Hepatocyte (in vitro differentiated cells): ENCODE measurements around the gene ANKS4B. TPM values are rescaled to one million over a fixed set of nuclear protein-coding genes. Genes with fewer than 3 reads are reported as not detected.

ENCODE experiments used
- DNase-seq: peaks from one replicate; pipeline ENCODE4 v3.0.0-alpha.2; 2016; ENCODE audit warnings: low spot score
- H2AFZ ChIP-seq: fragments of 200-600 bp; sonication (generic); 2 replicates; pipeline ENCODE4 v1.6.0; 2016; ENCODE audit warnings: antibody characterized with exemption, mild to moderate bottlenecking
- H3K27ac ChIP-seq: fragments of 200-600 bp; sonication (generic); 2 replicates; pipeline ENCODE4 v1.5.1; 2016; ENCODE audit warnings: mild to moderate bottlenecking
- H3K27me3 ChIP-seq: fragments of 200-600 bp; sonication (generic); 2 replicates; pipeline ENCODE4 v1.6.1; 2016
- H3K36me3 ChIP-seq: fragments of 200-600 bp; sonication (generic); replicated peaks from 2 replicates; pipeline ENCODE4 v1.5.1; 2016; ENCODE audit warnings: low read depth; ENCODE audit not compliant: insufficient read depth
- H3K4me1 ChIP-seq: fragments of 200-600 bp; sonication (generic); 2 replicates; pipeline ENCODE4 v1.5.1; 2016; ENCODE audit warnings: mild to moderate bottlenecking, moderate library complexity; ENCODE audit not compliant: insufficient read depth
- H3K4me2 ChIP-seq: fragments of 200-600 bp; sonication (generic); 2 replicates; pipeline ENCODE4 v1.6.0; 2016
- H3K4me3 ChIP-seq: fragments of 200-600 bp; sonication (generic); 2 replicates; pipeline ENCODE4 v1.5.1; 2016; ENCODE audit warnings: mild to moderate bottlenecking
- H3K79me2 ChIP-seq: fragments of 200-600 bp; sonication (generic); 2 replicates; pipeline ENCODE4 v1.6.0; 2017; ENCODE audit warnings: mild to moderate bottlenecking
- H3K9me2 ChIP-seq: fragments of 200-600 bp; sonication (generic); replicated peaks from 2 replicates; pipeline ENCODE4 v1.6.0; 2017; ENCODE audit warnings: mild to moderate bottlenecking; ENCODE audit not compliant: insufficient read depth
- H3K9me3 ChIP-seq: fragments of 200-600 bp; sonication (generic); 2 replicates; pipeline ENCODE4 v1.5.1; 2016; ENCODE audit warnings: low read depth, mild to moderate bottlenecking
- H4K20me1 ChIP-seq: fragments of 200-600 bp; sonication (generic); 2 replicates; pipeline ENCODE4 v1.6.0; 2016; ENCODE audit warnings: mild to moderate bottlenecking; ENCODE audit not compliant: insufficient read depth, poor library complexity, severe bottlenecking
- CTCF ChIP-seq: fragments of 200-600 bp; sonication (generic); IDR thresholded peaks from 2 replicates; pipeline ENCODE4 v1.5.1; 2016; ENCODE audit warnings: antibody characterized with exemption, mild to moderate bottlenecking; ENCODE audit not compliant: poor library complexity
- EZH2 ChIP-seq: fragments of 200-600 bp; sonication (generic); IDR thresholded peaks from 2 replicates; pipeline ENCODE4 v1.6.1; 2016; ENCODE audit warnings: antibody characterized with exemption, mild to moderate bottlenecking, borderline replicate concordance
- EZH2phosphoT487 ChIP-seq: fragments of 200-600 bp; sonication (generic); IDR thresholded peaks from one replicate; pipeline ENCODE4 v1.6.1; 2018; ENCODE audit warnings: antibody characterized with exemption, mild to moderate bottlenecking, low read depth, moderate library complexity; ENCODE audit not compliant: unreplicated experiment, severe bottlenecking
- WGBS: methylation state at CpG from one replicate; pipeline ENCODE4 v1.1.6; 2016; ENCODE audit warnings: low lambda C conversion rate; ENCODE audit errors: missing lambda C conversion rate; 5-methylcytosine and 5-hydroxymethylcytosine counted together
- polyA plus RNA-seq: library from polyadenylated mRNA; unstranded; fragments of >200 nt; fragmentation: Nextera tagmentation; extraction: Ambion mirVana; gene quantifications from 2 replicates; pipeline ENCODE4 v1.2.1, GENCODE V29; 2016
- total RNA-seq: library from RNA; depleted of rRNA; stranded (reverse); fragments of >200 nt; gene quantifications from 2 replicates; pipeline ENCODE4 v1.2.3, GENCODE V29; 2014

The ANKS4B gene
- total and polyA plus RNA-seq, 2 experiments from 2014 or later = 7.9 to 20.9 TPM

GRCh38 chr16:21205303-21205702 lies 28.2 kb upstream of the ANKS4B start:
- H3K79me2 ChIP-seq = no peaks in the 10 kb centered on the region
- peaks cover 8% of the 10 kb centered on the region for H3K4me1 ChIP-seq
- H4K20me1 ChIP-seq = no peaks in the 10 kb centered on the region
- DNase-seq = no peak
- H3K9me2 ChIP-seq = no peaks in the 10 kb centered on the region
- no peak overlapping the region for H2AFZ ChIP-seq
- no peak overlapping the region for H3K4me2 ChIP-seq
- no peaks in the 10 kb centered on the region for H3K9me3 ChIP-seq
- H3K36me3 ChIP-seq = no peaks in the 10 kb centered on the region
- H3K27me3 ChIP-seq = no peaks in the 10 kb centered on the region
- TF ChIP-seq CTCF (no peak), EZH2 (no peak), EZH2phosphoT487 (no peak)
- H3K27ac ChIP-seq = no peak overlapping the region
- no peak overlapping the region for H3K4me3 ChIP-seq

- TF ChIP-seq EZH2 (no peak), EZH2phosphoT487 (no peak), CTCF (no peak)
- no peak for DNase-seq
- Histone ChIP-seq H3K9me2 (no peaks in the 10 kb centered on the region), H4K20me1 (no peaks in the 10 kb centered on the region), H3K4me2 (no peak overlapping the region), H3K27me3 (no peaks in the 10 kb centered on the region), H3K4me3 (no peak overlapping the region), H2AFZ (no peak overlapping the region), H3K36me3 (no peaks in the 10 kb centered on the region), H3K27ac (no peak overlapping the region), H3K4me1 (peaks cover 8% of the 10 kb centered on the region), H3K79me2 (no peaks in the 10 kb centered on the region), H3K9me3 (no peaks in the 10 kb centered on the region)
- WGBS = 91% methylated on average over 4 of the region's 4 CpGs
Observed at GRCh38 chr16:21206550-21206949, 26.9 kb upstream of the ANKS4B start.

- no peak overlapping the region for H3K4me3 ChIP-seq
- no peak for DNase-seq
- no peak overlapping the region for H3K27ac ChIP-seq
- no peaks in the 10 kb centered on the region for H3K36me3 ChIP-seq
- H3K9me3 ChIP-seq = no peaks in the 10 kb centered on the region
- no peaks in the 10 kb centered on the region for H4K20me1 ChIP-seq
- H3K27me3 ChIP-seq = no peaks in the 10 kb centered on the region
- H3K4me2 ChIP-seq = no peak overlapping the region
- no peak overlapping the region for H2AFZ ChIP-seq
- no peaks in the 10 kb centered on the region for H3K9me2 ChIP-seq
- whole genome bisulfite sequencing = 57% methylated on average over 2 of the region's 2 CpGs
- TF ChIP-seq EZH2 (no peak), CTCF (no peak), EZH2phosphoT487 (no peak)
- H3K79me2 ChIP-seq = no peaks in the 10 kb centered on the region
- peaks cover 4% of the 10 kb centered on the region for H3K4me1 ChIP-seq
Observed at GRCh38 chr16:21208446-21209230, 24.9 kb upstream of the ANKS4B start.
